Upper lobe of left lung (tissue), 6 donors: Measurements from ENCODE around the gene CIZ1. TPM values are rescaled to one million over a fixed set of nuclear protein-coding genes. Genes with fewer than 3 reads are reported as not detected.

Experiments
- ATAC-seq, 2 donors: fragments of 200-7000 bp; cut with Tn5 transposase; one replicate each; pipeline ENCODE4 v1.9.1; 2022; ENCODE audit warnings: mild to moderate bottlenecking in 2 of 2, moderate library complexity in 2 of 2; ENCODE audit not compliant: low FRiP score in 2 of 2
- DNase-seq, 2 donors: peaks; one replicate each; pipeline ENCODE4 v3.0.0-alpha.2; 2019 to 2020
- H3K27ac ChIP-seq, 4 donors: fragments of 200-600 bp; sonication (generic); one replicate each; pipeline ENCODE4 v1.5.1; 2016 to 2019
- H3K27me3 ChIP-seq, 4 donors: fragments of 200-600 bp; sonication (generic); one replicate each; pipeline ENCODE4 v1.5.1; 2017 to 2019
- H3K36me3 ChIP-seq, 4 donors: fragments of 200-600 bp; sonication (generic); one replicate each; pipeline ENCODE4 v1.5.1; 2016 to 2019
- H3K4me1 ChIP-seq, 4 donors: fragments of 200-600 bp; sonication (generic); one replicate each; pipeline ENCODE4 v1.5.1; 2018 to 2019
- H3K4me3 ChIP-seq, 4 donors: fragments of 200-600 bp; sonication (generic); one replicate each; pipeline ENCODE4 v1.5.1; 2017 to 2019; ENCODE audit warnings: mild to moderate bottlenecking in 2 of 4, moderate library complexity in 1 of 4
- H3K9me3 ChIP-seq, 4 donors: fragments of 200-600 bp; sonication (generic); one replicate each; pipeline ENCODE4 v1.5.1; 2018 to 2019
- EP300 ChIP-seq, 4 donors: sonication (generic); formaldehyde crosslinking; IDR thresholded peaks; one replicate each; pipeline ENCODE4 v1.5.1; 2017; ENCODE audit warnings: antibody characterized with exemption in 4 of 4, control low read depth in 2 of 4
- POLR2A ChIP-seq, 4 donors: fragments of 450-650 bp; IDR thresholded peaks; one replicate each; pipeline ENCODE4 v1.5.1; 2016 to 2017; ENCODE audit warnings: antibody characterized with exemption in 4 of 4, mild to moderate bottlenecking in 2 of 4
- POLR2AphosphoS5 ChIP-seq, 2 donors: sonication (generic); formaldehyde crosslinking; IDR thresholded peaks; one replicate each; pipeline ENCODE4 v1.5.1; 2017; ENCODE audit warnings: antibody characterized with exemption in 2 of 2
- WGBS, 2 donors: methylation state at CpG; one replicate each; pipeline ENCODE4 v1.1.5; 2017 to 2018; 5-methylcytosine and 5-hydroxymethylcytosine counted together
- total RNA-seq, 6 donors: library from RNA; depleted of rRNA in 4 of 6; stranded (reverse); fragments of >200 nt in 4 of 6; gene quantifications; one replicate each; pipeline versions ENCODE4 v1.1.0 to v1.2.1, GENCODE V29; 2016 to 2021
- TF ChIP-seq, protein P1 (sequence below), 6 experiments: fragments of 450-650 bp in 4 of 6; fragments of 200-600 bp in 2 of 6; sonication (generic) in 2 of 6; IDR thresholded peaks; one replicate each; pipeline ENCODE4 v1.5.1; 2016 to 2019; ENCODE audit warnings: antibody characterized with exemption in 6 of 6
- donor health status: DM: no; HTN: no; CAD: no; lungs with moderate emphysema.
- donor health status: DM: no; HTN: yes; CAD: no; lungs with severe emphysema.

CIZ1 gene
- total RNA-seq, 6 donors from 2014 or later = 53.4 to 136 (median 95.5) TPM

- Histone ChIP-seq H3K4me1 (peaks cover 0 to 18% (median 13%) of the 10 kb centered on the region in 4 donors), H3K4me3 (no peak overlapping the region), H3K36me3 (no peaks in the 10 kb centered on the region), H3K27ac (no peak overlapping the region), H3K27me3 (no peaks in the 10 kb centered on the region), H3K9me3 (no peaks in the 10 kb centered on the region)
- 83 to 86% methylated on average over 15 to 16 of the region's 16 CpGs for WGBS, 2 donors
- ATAC-seq (no peak), DNase-seq (no peak)
- TF ChIP-seq EP300 (IDR thresholded peaks at IDR 0.05) (no peak), POLR2AphosphoS5 (IDR thresholded peaks at IDR 0.05) (no peak), POLR2A (IDR thresholded peaks at IDR 0.05) (no peak)
- TF ChIP-seq, protein P1, sequence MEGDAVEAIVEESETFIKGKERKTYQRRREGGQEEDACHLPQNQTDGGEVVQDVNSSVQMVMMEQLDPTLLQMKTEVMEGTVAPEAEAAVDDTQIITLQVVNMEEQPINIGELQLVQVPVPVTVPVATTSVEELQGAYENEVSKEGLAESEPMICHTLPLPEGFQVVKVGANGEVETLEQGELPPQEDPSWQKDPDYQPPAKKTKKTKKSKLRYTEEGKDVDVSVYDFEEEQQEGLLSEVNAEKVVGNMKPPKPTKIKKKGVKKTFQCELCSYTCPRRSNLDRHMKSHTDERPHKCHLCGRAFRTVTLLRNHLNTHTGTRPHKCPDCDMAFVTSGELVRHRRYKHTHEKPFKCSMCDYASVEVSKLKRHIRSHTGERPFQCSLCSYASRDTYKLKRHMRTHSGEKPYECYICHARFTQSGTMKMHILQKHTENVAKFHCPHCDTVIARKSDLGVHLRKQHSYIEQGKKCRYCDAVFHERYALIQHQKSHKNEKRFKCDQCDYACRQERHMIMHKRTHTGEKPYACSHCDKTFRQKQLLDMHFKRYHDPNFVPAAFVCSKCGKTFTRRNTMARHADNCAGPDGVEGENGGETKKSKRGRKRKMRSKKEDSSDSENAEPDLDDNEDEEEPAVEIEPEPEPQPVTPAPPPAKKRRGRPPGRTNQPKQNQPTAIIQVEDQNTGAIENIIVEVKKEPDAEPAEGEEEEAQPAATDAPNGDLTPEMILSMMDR (IDR thresholded peaks at IDR 0.05) = no peak
Observed at GRCh38 chr9:128216781-128217553, 25.6 kb upstream of the CIZ1 start.

GRCh38 chr9:128215491-128216409 is 24.4 kb upstream of the CIZ1 start:
- WGBS, 2 donors = 60 to 71% methylated on average over 6 to 9 of the region's 10 CpGs
- Histone ChIP-seq H3K9me3 (no peaks in the 10 kb centered on the region), H3K36me3 (no peaks in the 10 kb centered on the region), H3K4me3 (no peak overlapping the region), H3K27me3 (no peaks in the 10 kb centered on the region), H3K4me1 (peaks cover 0 to 18% (median 13%) of the 10 kb centered on the region in 4 donors), H3K27ac (peak overlapping the region in 2 of 4 donors; percentile 4 to 21)
- TF ChIP-seq POLR2AphosphoS5 (IDR thresholded peaks at IDR 0.05) (no peak), EP300 (IDR thresholded peaks at IDR 0.05) (no peak), POLR2A (IDR thresholded peaks at IDR 0.05) (no peak)
- TF ChIP-seq, protein P1 (IDR thresholded peaks at IDR 0.05) = no peak
- no peak for DNase-seq
- ATAC-seq = peak in 1 of 2 donors; percentile 85

DNA sequence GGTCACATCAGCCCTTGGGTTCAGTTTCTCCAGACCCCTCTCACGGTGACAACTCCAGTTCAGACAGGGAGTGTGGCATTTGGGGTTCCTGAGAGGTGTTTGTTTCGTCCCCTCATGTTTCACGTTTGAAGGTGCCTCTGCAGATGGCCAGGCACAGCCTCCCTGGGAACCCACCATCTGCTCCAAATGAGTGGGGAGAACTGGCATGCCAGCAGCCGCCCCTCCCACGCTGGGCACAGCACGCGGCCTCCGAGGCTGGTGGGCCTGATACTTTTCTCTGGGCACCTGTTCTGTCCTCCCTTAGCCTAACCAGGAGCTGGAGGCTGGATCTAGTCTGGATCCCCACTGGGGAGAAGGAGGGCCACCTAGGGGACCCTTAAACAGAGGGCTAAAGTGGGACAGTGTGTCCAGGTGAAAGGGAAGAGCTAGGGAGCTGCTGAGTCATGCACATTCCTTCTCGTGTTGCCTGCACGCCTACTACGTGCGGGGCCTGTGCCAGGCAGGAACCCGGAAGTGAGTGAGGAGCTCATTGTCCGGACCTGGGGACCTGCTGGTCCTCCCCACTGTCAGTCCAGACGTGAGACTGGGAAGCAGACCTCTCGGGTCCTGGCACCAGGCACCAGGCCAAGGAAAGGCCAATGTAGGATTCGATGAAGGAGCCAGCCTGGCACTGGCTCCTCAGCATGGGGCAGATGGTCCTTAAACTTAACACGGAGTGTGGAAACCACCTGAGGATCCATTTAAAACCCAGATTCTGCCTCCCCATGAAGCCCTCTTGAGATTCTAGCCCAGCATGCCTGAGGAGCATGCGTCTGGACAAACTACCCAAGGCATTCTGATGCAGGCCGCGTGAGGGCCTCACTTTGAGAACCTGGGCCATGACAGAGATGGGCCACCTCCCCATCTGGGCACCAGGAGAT is 23.5 kb upstream of the CIZ1 start:
- 75 to 79% methylated on average over 7 to 21 of the region's 21 CpGs for WGBS, 2 donors
- no peak for DNase-seq

More for the DNA sequence above, 23.5 kb upstream of the CIZ1 start:
- ATAC-seq = no peak
- TF ChIP-seq EP300 (IDR thresholded peaks at IDR 0.05) = no peak
- TF ChIP-seq POLR2A (IDR thresholded peaks at IDR 0.05) = no peak
- TF ChIP-seq, protein P1 (IDR thresholded peaks at IDR 0.05) = no peak
- no peak for TF ChIP-seq POLR2AphosphoS5 (IDR thresholded peaks at IDR 0.05)
- peaks cover 0 to 18% (median 13%) of the 10 kb centered on the region in 4 donors for H3K4me1 ChIP-seq
- H3K36me3 ChIP-seq = no peaks in the 10 kb centered on the region
- H3K4me3 ChIP-seq = no peak overlapping the region
- H3K27me3 ChIP-seq = no peaks in the 10 kb centered on the region
- H3K9me3 ChIP-seq = no peaks in the 10 kb centered on the region
- peak overlapping the region in 2 of 4 donors; percentile 4 to 21 for H3K27ac ChIP-seq
